Psoas muscle (tissue), 8 donors: ENCODE measurements around the gene REPIN1. TPM values are rescaled to one million over a fixed set of nuclear protein-coding genes. Genes with fewer than 3 reads are reported as not detected.

Experiments used
- ATAC-seq, 4 donors: fragments of 200-7000 bp; cut with Tn5 transposase; one replicate each; pipeline ENCODE4 v1.9.1; 2020; ENCODE audit warnings: moderate library complexity in 3 of 4, mild to moderate bottlenecking in 2 of 4
- DNase-seq, 2 donors: peaks; one replicate each; pipeline ENCODE4 v3.0.0-alpha.2; 2020
- H3K27ac ChIP-seq: fragments of 200-600 bp; one replicate; pipeline ENCODE4 v1.8.0; 2022
- H3K27me3 ChIP-seq, 3 donors: fragments of 200-600 bp in 1 of 3; one replicate each; pipeline versions ENCODE4 v1.6.1 to v1.8.0; 2013 to 2022; ENCODE audit warnings: low read length in 2 of 3, mild to moderate bottlenecking in 2 of 3, moderate library complexity in 1 of 3; ENCODE audit not compliant: insufficient read depth in 3 of 3
- H3K36me3 ChIP-seq, 2 donors: fragments of 200-600 bp in 1 of 2; one replicate each; pipeline versions ENCODE4 v1.6.1 to v1.8.0; 2013 to 2022; ENCODE audit warnings: low read depth in 1 of 2, mild to moderate bottlenecking in 1 of 2, moderate library complexity in 1 of 2; ENCODE audit not compliant: insufficient read depth in 1 of 2
- H3K4me1 ChIP-seq: fragments of 200-600 bp; one replicate; pipeline ENCODE4 v1.8.0; 2022
- H3K4me3 ChIP-seq: fragments of 200-600 bp; one replicate; pipeline ENCODE4 v1.8.0; 2022; ENCODE audit warnings: mild to moderate bottlenecking
- H3K9me3 ChIP-seq: fragments of 200-600 bp; one replicate; pipeline ENCODE4 v1.8.0; 2022
- CTCF ChIP-seq: fragments of 200-600 bp; IDR thresholded peaks from one replicate; pipeline ENCODE4 v1.8.0; 2022; ENCODE audit warnings: antibody characterized with exemption
- WGBS, 3 donors: extraction: QIAGEN DNeasy Blood & Tissue Kit; methylation state at CpG; one replicate each; pipeline versions ENCODE4 v1.1.6 to v1.1.7; 2013; 5-methylcytosine and 5-hydroxymethylcytosine counted together
- intact Hi-C, 2 donors: fragments of 100-400 bp; cut with DNase I; formaldehyde crosslinking; loops; one replicate each; pipeline versions ENCODE4 v1.11.0 to v1.14.2; 2022
- polyA plus RNA-seq, 3 donors: library from polyadenylated mRNA; stranded (reverse); fragments of 200-250 nt; gene quantifications; one replicate each; pipeline ENCODE4 v1.2.3, GENCODE V29; 2013
- total RNA-seq, 4 donors: library from RNA; stranded (reverse); fragmentation: NEBNext Ultra II Directional in 2 of 4; extraction: Animal tissue kit (Norgen Biotek cat#: 25700) in 2 of 4; gene quantifications; one replicate each; pipeline versions ENCODE4 v1.2.1 to v1.2.4, GENCODE V29; 2021 to 2023
- donor health status: healthy with polysubstance abuse.
- donor health status: DM: no; HTN: no; CAD: no; lungs with moderate emphysema.
- donor health status: Bipolar disorder and iron deficiency.
- donor health status: healthy.
- donor health status: DM: yes; HTN: yes; CAD: no.
- donor health status: DM: no; HTN: no; CAD: no.
- donor health status: DM: no; HTN: no; CAD: no.
- donor health status: DM: yes; HTN: yes; CAD: no.

REPIN1 gene
- total and polyA plus RNA-seq, 7 donors: 80.2 to 212 (median 129) TPM

- H3K4me3 ChIP-seq: peak overlapping the region; percentile 36
- peak; percentile 91 for TF ChIP-seq CTCF
- H3K4me1 ChIP-seq: peaks cover 32% of the 10 kb centered on the region
- peak overlapping the region; percentile 53 for H3K27ac ChIP-seq
- H3K36me3 ChIP-seq: no peaks in the 10 kb centered on the region
- peak; percentile 98 to 99 (median 99) for ATAC-seq
- intact Hi-C loops: loop anchor here in 1 of 2 donors (2.0 to 10.0 kb wide), 2 partner anchors 30 to 104 kb away; no protein-coding TSS in a partner anchor
- H3K27me3 ChIP-seq: no peaks in the 10 kb centered on the region
- peak; percentile 83 to 93 for DNase-seq
- H3K9me3 ChIP-seq: no peaks in the 10 kb centered on the region
- 29 to 50% (median 41%) methylated on average over 20 of the region's 20 CpGs for WGBS, 3 donors
Measured at GRCh38 chr7:150388709-150389531, 20.3 kb downstream of the REPIN1 start.

- DNase-seq (no peak), ATAC-seq (no peak)
- no peak for TF ChIP-seq CTCF
- 54 to 74% (median 64%) methylated on average over 5 of the region's 5 CpGs for WGBS, 3 donors
- Histone ChIP-seq H3K36me3 (no peaks in the 10 kb centered on the region), H3K27ac (peak overlapping the region; percentile 53), H3K4me3 (no peak overlapping the region), H3K27me3 (no peaks in the 10 kb centered on the region), H3K9me3 (no peaks in the 10 kb centered on the region), H3K4me1 (peaks cover 32% of the 10 kb centered on the region)
- intact Hi-C loops: loop anchor here in 1 of 2 donors (2.0 to 10.0 kb wide), 2 partner anchors 31 to 105 kb away; no protein-coding TSS in a partner anchor
Measured at GRCh38 chr7:150389532-150389816, 20.9 kb downstream of the REPIN1 start.

GRCh38 chr7:150390205-150390604, 21.6 kb downstream of the REPIN1 start:
- Histone ChIP-seq H3K27ac (no peak overlapping the region), H3K4me3 (no peak overlapping the region), H3K9me3 (no peaks in the 10 kb centered on the region), H3K36me3 (no peaks in the 10 kb centered on the region), H3K27me3 (no peaks in the 10 kb centered on the region), H3K4me1 (peaks cover 25% of the 10 kb centered on the region)
- DNase-seq: no peak
- intact Hi-C loops: no loop called here
- ATAC-seq: no peak
- TF ChIP-seq CTCF: no peak
- 66 to 89% (median 87%) methylated on average over 7 of the region's 7 CpGs for WGBS, 3 donors

GRCh38 chr7:150393325-150393724, 24.7 kb downstream of the REPIN1 start:
- WGBS, 3 donors: 85 to 91% (median 90%) methylated on average over 3 of the region's 3 CpGs
- H3K9me3 ChIP-seq: no peaks in the 10 kb centered on the region
- H3K27ac ChIP-seq: no peak overlapping the region
- DNase-seq (no peak), ATAC-seq (no peak)
- no peak for TF ChIP-seq CTCF
- intact Hi-C loops: no loop called here
- H3K4me3 ChIP-seq: no peak overlapping the region
- no peaks in the 10 kb centered on the region for H3K36me3 ChIP-seq
- H3K4me1 ChIP-seq: peaks cover 10% of the 10 kb centered on the region
- no peaks in the 10 kb centered on the region for H3K27me3 ChIP-seq
